HG02981 (cell line): ENCODE measurements around the gene SPINK14.

Experiments
- ATAC-seq: cut with Tn5 transposase; IDR thresholded peaks from one replicate; pipeline ENCODE4 v1.9.1; 2021; ENCODE audit warnings: mild to moderate bottlenecking, moderate library complexity; ENCODE audit not compliant: unreplicated experiment

The SPINK14 gene

DNA sequence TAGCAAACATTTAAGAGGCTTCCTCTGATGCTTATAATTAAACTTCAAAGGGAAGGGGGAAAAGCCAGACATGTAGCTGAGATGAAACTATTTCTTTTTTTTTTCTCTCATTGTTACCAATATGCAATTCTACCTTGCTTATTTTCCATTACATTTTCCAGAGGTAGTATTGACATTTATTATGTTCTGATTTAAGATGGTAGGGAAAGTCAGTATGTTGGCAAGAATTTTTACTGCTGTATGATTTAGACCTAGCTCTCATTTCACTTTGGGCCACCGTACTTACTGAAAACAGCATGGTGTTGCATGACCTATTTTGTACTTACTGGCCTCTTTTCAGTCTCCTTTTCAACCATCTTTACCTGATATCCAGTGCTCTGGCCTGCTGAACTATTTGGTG is 24.9 kb downstream of the SPINK14 start:
- no peak for ATAC-seq

DNA sequence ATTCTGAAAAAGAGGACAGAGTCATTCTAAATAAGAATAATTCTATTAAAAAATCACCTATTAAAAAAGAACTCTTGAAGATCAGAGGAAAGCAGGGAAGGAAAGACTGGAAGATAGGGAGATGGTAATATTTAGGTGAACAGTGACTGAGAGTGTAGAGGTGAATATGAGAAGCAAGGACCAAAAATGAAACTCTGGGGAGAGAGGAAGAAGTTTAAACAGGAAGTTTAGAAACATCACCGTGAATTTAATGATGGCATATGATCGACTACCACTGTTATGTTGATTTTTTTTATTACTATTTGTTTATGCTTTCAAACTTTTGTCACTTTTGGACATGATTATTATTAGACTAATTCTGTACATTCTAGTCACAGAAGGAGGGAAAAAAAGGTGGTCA is 32.8 kb downstream of the SPINK14 start:
- ATAC-seq, result no peak

- ATAC-seq, result no peak
Observed at GRCh38 chr5:148202531-148203203, 34.3 kb downstream of the SPINK14 start, which contains the start of gene SPINK6. TSS of gene SPINK6 (plus strand) at chr5:148203042. CDS start at chr5:148203097, 55 bp downstream.

GRCh38 chr5:148205044-148205806 is 36.9 kb downstream of the SPINK14 start:
- ATAC-seq, result no peak

GRCh38 chr5:148205865-148206264 is 37.5 kb downstream of the SPINK14 start:
- no peak for ATAC-seq

- ATAC-seq, result no peak
Observed at GRCh38 chr5:148206620-148207019, 38.3 kb downstream of the SPINK14 start.

GRCh38 chr5:148208226-148208625 is 39.9 kb downstream of the SPINK14 start:
- ATAC-seq, result no peak

DNA sequence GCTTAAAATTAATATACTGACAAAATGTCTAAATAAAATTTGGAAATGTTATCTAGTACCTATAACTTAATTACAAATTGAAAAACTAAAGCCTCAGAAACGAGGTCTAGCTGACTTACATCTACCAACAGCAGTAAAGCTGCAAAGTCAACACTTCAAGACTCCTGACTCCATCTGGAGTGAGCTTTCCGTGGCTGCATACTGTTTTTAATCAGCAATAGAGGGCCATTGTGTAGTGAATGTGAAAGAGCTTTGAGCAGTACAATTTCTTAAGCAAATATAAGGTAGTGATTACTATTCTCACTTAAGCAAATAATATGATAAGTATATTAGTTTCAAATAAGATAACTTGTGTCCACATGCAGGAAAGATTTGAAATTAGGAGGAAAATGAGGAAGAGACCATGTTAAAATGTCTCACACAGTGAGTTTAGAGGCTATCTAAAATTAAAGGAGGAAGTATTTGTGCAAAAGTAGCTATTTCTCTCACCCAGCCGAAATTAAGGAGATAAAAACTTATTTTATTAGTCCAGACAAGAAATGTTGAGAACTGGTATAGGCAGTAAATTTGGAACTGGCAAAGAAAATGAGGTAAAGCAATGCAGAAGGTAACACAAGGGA is 40.9 kb downstream of the SPINK14 start:
- ATAC-seq, result no peak

GRCh38 chr5:148214665-148215185 is 46.4 kb downstream of the SPINK14 start:
- ATAC-seq, result no peak

DNA sequence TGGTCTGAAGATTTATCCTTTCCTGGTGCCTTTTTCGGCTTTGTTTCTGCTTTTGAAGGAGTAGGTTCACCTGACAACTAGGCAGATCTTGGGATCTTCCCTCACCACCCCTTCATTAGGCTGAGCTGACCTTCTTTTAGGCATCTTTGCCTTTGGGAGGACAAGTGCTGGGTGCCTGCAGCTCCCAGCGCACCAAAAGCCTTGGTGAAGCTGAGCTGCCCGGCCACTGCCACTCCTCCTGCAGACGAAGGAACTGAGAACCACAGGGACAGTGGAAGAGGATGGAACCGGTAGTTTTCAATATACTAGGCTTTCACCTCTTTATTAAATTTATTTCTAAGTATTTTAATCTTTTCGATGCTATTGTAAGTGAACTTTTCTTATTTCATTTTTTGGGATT is 53.2 kb downstream of the SPINK14 start:
- ATAC-seq, result no peak

DNA sequence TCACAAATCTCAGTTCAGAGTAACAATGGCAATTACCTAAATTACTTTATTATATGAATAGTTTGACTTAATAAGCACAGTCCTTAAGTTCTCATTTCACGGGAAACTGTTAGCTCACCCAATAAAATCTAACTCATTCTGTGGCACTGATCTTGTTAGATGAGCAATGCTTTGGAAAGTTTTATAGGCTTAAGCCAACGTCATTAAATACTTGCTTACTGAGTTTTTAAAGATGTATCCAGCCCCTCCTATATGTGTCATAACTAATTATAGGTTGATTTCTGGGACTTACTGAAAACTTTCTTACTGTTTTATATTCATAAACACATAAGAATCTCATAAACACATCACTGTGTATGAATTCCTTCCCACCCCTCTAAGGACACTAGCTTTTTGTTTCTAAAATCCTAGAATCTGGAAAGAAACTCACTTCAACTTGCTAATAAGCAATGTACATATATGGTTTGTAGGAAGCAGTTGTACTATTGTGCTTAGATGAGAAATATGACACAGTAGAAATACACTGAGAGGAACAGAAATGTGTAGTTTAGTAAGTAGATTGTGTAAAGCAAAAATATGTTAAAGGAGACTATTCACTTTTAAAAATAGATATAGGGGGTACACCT is 55.9 kb downstream of the SPINK14 start:
- no peak for ATAC-seq
